HG02623 (cell line): ENCODE results near the gene WWOX.

ENCODE experiments used
- ATAC-seq: cut with Tn5 transposase; IDR thresholded peaks from one replicate; pipeline ENCODE4 v1.9.1; 2021; ENCODE audit warnings: moderate library complexity; ENCODE audit not compliant: unreplicated experiment

The WWOX gene

DNA sequence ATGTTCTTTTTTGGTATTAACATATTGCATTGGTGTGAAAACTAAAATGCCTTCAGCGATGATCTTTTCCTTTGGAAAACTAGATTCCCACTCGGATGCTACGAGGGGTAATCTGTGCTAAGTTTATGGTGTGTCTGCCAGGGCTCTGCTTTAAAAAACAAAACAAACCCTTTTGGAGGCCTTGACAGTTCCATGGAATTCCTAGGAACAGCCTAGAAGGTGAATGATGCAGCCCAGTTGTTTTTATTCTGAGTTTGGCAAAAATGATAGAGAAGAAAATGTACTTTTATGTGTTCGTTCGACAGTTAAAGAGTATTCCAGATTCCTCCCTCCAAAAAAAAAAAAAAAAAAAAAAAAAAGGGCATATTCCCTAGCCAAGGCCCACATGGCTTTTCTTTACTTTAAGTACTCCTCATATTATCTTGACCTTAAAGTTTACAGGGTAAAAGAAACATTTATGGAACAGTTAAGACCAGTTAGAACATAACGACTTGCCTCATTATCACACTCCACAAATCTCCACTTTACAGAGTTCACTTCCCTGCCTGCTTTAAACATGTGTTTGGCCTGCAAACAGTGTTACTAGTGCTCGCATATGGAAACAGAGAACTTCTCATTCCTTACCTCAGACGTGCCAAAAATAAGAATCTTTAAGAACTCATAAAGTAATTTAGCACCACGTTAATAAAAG lies 159.1 kb downstream of the WWOX start:
- no peak for ATAC-seq

GRCh38 chr16:78259873-78260272 lies 160.4 kb downstream of the WWOX start:
- no peak for ATAC-seq

DNA sequence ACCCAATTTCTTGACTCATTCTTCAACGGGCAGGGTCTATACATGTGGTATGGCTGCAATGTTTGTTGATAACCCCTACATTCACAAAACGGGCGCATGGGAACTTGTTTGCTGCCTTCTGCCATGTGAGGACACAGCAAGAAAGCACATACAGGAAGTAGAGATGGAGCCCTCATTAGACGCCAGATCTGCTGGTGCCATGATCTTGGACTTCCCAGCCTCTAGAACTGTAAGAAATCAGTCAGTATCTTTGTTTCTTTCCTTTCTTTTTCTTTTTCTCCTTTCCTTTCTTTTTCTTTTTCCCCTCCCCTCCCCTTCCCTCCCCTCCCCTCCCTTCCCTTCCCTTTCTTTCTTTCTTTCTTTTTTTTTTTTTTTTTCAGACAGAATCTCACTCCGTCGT lies 165.2 kb downstream of the WWOX start:
- ATAC-seq, result no peak

- ATAC-seq, result no peak
Observed at GRCh38 chr16:78269256-78269655, 169.8 kb downstream of the WWOX start.

DNA sequence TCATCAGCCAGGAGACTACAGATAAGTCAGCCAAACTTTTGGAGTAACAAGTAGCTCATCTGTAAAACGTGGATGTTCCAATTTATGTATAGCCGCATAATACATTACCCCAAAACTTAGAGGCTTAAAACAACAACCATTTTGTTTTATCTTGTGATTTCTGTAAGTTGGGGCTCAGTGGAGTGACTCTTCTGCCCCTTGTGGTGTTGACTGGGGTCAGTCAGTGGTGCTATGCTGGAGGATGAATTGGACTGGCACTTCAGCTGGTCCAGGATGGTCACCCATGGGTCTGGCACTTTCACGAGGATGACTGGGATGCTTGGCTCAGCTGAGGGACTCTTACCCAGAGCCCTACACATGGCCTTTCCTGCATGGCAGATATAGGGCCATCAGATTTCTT lies 172.5 kb downstream of the WWOX start:
- ATAC-seq, result no peak

DNA sequence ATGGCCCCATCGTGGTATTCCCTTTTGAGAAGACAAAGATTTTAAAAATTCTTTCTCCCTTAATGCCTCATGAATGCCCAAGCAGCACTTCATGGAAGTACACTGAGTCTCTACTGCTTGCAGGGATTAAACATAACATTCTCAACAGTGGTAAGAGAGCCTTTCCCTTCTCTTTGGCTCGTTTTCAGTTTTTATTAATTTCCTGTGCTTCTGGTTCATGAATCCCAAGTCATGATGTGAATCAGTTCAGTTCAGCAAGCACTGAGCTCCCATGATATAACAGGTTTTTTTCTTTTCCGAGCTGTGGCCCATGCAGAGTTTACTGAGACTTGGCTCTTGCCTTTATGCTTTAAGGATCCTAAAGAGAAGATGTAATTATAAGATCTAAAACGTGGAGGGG lies 175.3 kb downstream of the WWOX start:
- ATAC-seq, result no peak

GRCh38 chr16:78275420-78275819 lies 176.0 kb downstream of the WWOX start:
- ATAC-seq, result no peak

DNA sequence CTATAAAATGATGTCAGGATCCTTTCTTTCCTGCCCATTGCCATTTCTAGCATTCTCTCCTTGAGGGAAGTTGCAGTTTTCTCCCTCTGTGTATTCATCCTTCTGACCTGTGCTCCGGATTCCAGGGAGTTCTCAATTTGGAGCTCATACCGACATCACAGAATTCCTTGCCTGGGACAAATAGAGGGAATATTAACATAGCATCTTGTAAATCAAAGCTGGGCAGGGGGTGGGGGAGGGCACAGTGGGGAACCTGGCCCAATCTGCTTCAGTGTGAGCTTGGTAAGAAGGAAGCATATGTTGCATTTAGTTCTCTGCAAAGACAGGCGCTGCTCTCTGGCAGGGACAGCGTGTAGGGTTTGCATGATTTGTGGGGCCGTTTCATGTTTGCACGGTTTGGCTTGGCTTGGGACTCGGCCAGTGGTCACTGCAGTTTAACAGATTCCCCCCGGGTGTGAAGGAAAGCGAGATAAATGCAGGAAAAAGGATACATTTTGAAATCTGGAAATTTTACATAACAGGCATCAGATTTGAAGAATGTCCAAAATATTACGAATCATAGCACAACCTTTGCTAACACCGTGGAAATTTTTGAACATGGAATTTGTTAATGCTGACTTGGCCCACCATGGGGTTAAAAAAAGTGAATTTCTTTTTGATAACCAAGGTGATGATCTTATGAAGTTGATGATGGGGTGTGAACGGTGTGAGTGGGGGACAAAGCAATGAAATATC lies 178.0 kb downstream of the WWOX start:
- ATAC-seq, result no peak

- ATAC-seq, result no peak
Observed at GRCh38 chr16:78278056-78278450, 178.6 kb downstream of the WWOX start.

- no peak for ATAC-seq
Observed at GRCh38 chr16:78281115-78281514, 181.7 kb downstream of the WWOX start.

DNA sequence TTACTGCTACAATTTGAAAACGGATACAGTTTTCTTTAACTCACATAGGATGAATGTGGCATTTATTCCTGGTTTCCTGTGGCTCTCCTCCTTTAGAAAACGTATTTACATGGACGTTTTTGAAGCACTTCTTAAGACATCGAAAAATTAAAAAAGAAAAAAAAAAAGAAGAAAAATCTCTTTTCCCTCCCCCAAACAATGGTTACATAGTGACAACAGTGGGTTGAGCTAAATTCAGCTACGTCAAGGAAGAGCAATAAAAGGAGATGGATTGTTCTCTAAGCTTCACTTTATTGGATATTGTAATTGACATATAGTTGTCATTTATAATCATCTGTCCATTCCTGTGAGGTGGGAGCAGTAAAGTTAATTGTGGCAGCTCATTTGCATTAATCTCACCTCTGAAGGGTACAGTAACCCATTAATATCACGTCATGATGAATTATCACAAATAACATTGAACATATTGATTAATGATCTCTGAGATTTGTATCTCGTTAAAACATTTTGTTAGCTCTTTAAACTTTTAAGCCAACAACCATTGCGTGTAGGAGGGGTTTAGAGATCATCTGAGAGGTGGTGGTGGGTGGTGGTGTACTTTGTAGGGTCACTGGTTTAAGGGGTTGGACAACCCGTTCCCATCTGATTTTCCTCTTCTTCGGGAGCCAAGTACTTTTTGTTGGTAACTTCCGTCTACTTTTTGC lies 184.2 kb downstream of the WWOX start:
- ATAC-seq, result no peak

DNA sequence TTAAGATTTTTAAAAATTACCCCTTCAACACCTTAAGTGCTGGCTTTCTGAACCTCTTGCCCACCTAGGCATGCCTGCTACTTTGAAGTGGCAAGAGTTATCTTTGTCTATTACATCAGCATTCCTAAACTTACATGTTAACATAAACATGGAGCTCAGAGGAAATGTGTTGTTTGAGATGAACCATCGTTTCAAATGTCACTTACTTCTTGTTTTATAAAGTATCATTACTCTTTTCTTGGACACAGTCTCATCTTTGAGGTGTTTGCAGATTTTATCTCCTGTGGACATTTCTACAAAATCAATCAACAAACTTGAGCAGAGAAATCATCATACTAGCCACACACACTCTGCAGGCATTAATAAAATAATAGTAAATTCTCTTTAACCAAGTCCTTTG lies 184.9 kb downstream of the WWOX start:
- no peak for ATAC-seq

GRCh38 chr16:78284957-78285434 lies 185.5 kb downstream of the WWOX start:
- no peak for ATAC-seq

DNA sequence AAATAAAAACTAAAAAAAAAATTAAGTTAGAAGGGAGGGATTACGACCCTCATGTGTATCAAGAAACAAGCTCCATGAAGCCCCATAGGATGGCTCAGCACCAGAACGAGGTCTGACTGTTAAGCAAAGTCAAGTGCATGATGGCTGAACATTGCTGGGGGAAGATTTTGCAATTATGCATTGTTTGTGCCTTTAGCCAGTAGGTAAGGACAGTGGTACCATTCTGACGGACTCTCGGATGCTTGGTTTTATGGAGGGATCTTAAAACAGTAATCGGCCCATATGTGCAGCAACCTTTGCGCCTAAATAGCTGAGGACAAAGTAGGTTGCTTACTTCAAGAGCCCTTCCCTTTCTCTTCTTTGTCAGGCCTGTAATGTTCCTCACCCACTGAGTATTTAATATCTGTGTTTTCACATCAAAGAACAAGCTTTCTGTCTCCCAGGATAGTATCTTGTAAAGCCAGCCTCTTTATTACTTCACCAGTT lies 186.0 kb downstream of the WWOX start:
- ATAC-seq, result no peak

GRCh38 chr16:78286065-78286464 lies 186.6 kb downstream of the WWOX start:
- no peak for ATAC-seq

- no peak for ATAC-seq
Observed at GRCh38 chr16:78288888-78289287, 189.4 kb downstream of the WWOX start.

DNA sequence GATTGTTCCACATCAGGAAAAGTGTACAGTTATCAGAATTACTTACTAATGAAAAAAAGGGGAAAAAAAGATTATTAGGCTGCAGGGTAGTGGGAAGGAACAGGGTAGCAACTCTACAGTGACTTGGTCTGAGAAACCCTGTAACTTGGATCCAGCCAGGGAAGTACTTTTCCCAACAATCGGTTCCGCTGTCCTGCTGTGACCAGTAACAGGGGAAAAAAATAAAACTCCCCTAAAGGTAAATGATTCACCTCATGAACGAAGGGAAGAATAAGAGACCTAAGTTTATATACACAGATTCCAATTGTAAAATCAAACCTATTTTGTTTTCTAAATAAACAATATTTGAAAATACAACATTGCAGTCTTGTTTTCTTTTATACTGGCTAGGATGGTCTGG lies 189.9 kb downstream of the WWOX start:
- ATAC-seq, result no peak

DNA sequence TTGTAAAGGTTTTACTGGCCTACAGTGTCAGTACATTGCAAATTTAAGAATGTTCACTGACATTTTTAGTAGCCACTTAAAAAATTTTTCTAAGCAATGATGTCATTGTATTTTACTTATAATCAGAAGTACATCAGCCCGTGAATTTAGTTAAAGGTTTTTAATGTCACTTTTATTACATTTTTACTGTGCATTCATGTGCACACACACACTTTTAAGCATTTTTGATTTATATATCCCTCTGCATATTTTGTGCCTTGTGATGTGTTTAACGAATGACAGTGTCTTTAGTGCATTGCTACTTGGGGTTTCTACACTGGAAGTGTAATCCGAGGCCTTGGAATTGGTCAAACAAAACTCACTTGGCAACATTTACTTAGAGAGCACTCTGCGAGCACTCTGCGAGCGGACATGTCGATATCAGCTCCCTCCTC lies 190.4 kb downstream of the WWOX start:
- ATAC-seq, result no peak

- no peak for ATAC-seq
Observed at GRCh38 chr16:78290395-78290794, 190.9 kb downstream of the WWOX start.

- no peak for ATAC-seq
Observed at GRCh38 chr16:78290872-78291591, 191.6 kb downstream of the WWOX start.

DNA sequence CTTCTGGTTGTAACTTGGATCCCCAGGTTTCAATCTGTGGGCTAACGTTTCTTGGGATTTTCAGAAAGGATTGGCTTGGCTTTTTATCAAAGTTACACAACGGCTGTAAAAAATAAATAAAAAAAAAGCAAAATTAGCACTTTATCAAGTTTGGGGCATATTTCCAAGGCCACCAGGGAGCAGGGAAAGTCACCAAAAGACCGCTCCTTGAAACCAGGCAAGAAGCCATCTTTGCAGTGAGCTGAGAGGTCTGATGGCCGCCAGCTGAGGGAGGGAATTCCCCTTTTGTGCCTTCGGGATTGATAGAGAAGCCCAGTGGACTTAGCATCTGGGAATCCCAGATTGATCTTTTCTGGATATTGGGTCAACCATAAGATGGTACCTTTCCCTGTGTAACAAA lies 192.2 kb downstream of the WWOX start:
- no peak for ATAC-seq
